HG03469 (cell line): ENCODE results near the gene ZNF514.
"Not testable (repeated sequence)": the region's sequence is repeated elsewhere in the genome, so short reads cannot be mapped to it uniquely, and the experiment has no call there.

Source experiments
- ATAC-seq: cut with Tn5 transposase; IDR thresholded peaks from one replicate; pipeline ENCODE4 v1.9.1; 2021; ENCODE audit warnings: mild to moderate bottlenecking, moderate library complexity, moderate number of reproducible peaks; ENCODE audit not compliant: unreplicated experiment

ZNF514 gene

GRCh38 chr2:95143838-95144237 is 15.8 kb downstream of the ZNF514 start:
- ATAC-seq, result no peak

GRCh38 chr2:95138702-95139101 is 20.9 kb downstream of the ZNF514 start:
- no peak for ATAC-seq

- peak; percentile 2 for ATAC-seq
Observed at GRCh38 chr2:95122197-95122551, 37.5 kb downstream of the ZNF514 start.

GRCh38 chr2:95121407-95122196 is 38.0 kb downstream of the ZNF514 start, which contains the start of gene MRPS5:
TSS of gene MRPS5 (minus strand) at chr2:95121808. CDS start at chr2:95121791, 17 bp downstream.
- peak; percentile 79 for ATAC-seq

- no peak for ATAC-seq
Observed at GRCh38 chr2:95121093-95121406, 38.6 kb downstream of the ZNF514 start.

- ATAC-seq, result peak; percentile 86
Observed at GRCh38 chr2:95115418-95115817, 44.2 kb downstream of the ZNF514 start.

- no peak for ATAC-seq
Observed at GRCh38 chr2:95113464-95113863, 46.2 kb downstream of the ZNF514 start.

GRCh38 chr2:95110395-95110794 is 49.3 kb downstream of the ZNF514 start:
- ATAC-seq, result no peak

GRCh38 chr2:95109260-95109659 is 50.4 kb downstream of the ZNF514 start:
- no peak for ATAC-seq

GRCh38 chr2:95106081-95106480 is 53.6 kb downstream of the ZNF514 start:
- no peak for ATAC-seq

- ATAC-seq, result no peak
Observed at GRCh38 chr2:95104606-95105005, 55.0 kb downstream of the ZNF514 start.

- ATAC-seq, result no peak
Observed at GRCh38 chr2:95099910-95100309, 59.7 kb downstream of the ZNF514 start.

- ATAC-seq, result not testable (repeated sequence)
Observed at GRCh38 chr2:95098273-95098672, 61.4 kb downstream of the ZNF514 start.
